ENCODE measurements around the gene SPATA2. TPM values are rescaled to one million over a fixed set of nuclear protein-coding genes. Genes with fewer than 3 reads are reported as not detected.

Gene SPATA2
- total and polyA plus RNA-seq, 2 donors (not counting 3 experiments of a cell fraction or from before 2014, with no cell fraction given), result 4.9 to 6.1 TPM

DNA sequence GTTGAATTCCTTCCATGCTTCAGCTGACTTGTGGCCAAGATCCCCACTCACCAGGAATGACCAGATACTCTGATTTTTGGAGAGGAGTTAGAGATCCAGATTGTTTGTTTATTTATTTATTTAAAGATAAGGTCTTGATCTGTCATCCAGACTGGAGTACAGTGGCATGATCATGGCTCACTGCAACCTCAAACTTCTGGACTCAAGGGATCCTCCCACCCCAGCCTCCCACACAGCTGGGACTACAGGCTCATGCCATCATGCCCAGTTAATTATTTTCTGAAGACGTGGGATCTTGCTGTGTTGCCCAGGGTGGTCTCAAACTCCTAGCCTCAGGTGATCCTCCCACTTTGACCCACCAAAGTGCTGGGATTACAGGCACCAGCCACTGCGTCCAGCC lies 4.1 kb upstream of the SPATA2 start:
- peak; percentile 26 for FAIRE-seq
- H3K9me3 ChIP-seq (replicated peaks; ENCODE audit: control insufficient read depth, insufficient read depth, low read length), result no peaks in the 10 kb centered on the region
- intact Hi-C loops (cut with micrococcal nuclease) (no loop called here), dilution Hi-C loops (cut with MboI; ENCODE audit: extremely low pct_ligation_motif_present, low sequenced_read_pairs) (no loop called here)
- ChIA-PET POLR2A (no interaction called here), CTCF (interaction anchor here (1.3 kb wide), 1 partner anchor 152 kb away, joined by 4 read pairs; no protein-coding TSS in a partner anchor)
- no peak for DNase-seq (ENCODE audit: low read depth, low spot score)
- H2AFZ ChIP-seq (ENCODE audit: low read depth, low read length), result no peak overlapping the region
- H3K27me3 ChIP-seq (ENCODE audit: control insufficient read depth in 2 of 2, insufficient read depth in 2 of 2, low read length in 2 of 2), result no peaks in the 10 kb centered on the region
- no peak overlapping the region for H3K4me3 ChIP-seq (replicated peaks in 1 of 3; ENCODE audit: insufficient read depth in 1 of 3, low read depth in 1 of 3, low read length in 3 of 3)
- no peaks in the 10 kb centered on the region for H3K36me3 ChIP-seq (ENCODE audit: control insufficient read depth in 2 of 2, extremely low read depth in 1 of 2, insufficient read depth in 2 of 2, low read length in 2 of 2)
- no peaks in the 10 kb centered on the region for H3K9me1 ChIP-seq (replicated peaks; ENCODE audit: control insufficient read depth, extremely low read depth, insufficient read depth, low read length)
- H3K27ac ChIP-seq (ENCODE audit: insufficient read depth, low read depth, low read length), result no peak overlapping the region
- no TSS peak for BruUV-seq (replicated peaks)
- peaks cover 10% of the 10 kb centered on the region for H3K4me1 ChIP-seq (ENCODE audit: control insufficient read depth, extremely low read depth, insufficient read depth, low read length)
- TF ChIP-seq CTCF (IDR thresholded peaks at IDR 0.05; ENCODE audit: extremely low read depth in 1 of 2, insufficient read depth in 1 of 2, low read depth in 1 of 2, low read length in 2 of 2) (no peak), POLR2AphosphoS5 (IDR thresholded peaks at IDR 0.05; ENCODE audit: insufficient read depth, low read depth, low read length) (no peak)
- TF ChIP-seq, protein P1, sequence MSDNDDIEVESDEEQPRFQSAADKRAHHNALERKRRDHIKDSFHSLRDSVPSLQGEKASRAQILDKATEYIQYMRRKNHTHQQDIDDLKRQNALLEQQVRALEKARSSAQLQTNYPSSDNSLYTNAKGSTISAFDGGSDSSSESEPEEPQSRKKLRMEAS (IDR thresholded peaks at IDR 0.05; ENCODE audit: insufficient read depth, insufficient read length), result no peak
- H3K9ac ChIP-seq (replicated peaks; ENCODE audit: extremely low read depth, insufficient read depth, low read length), result no peak overlapping the region
- no peak overlapping the region for H3K4me2 ChIP-seq (ENCODE audit: insufficient read depth, low read length)
- no peaks in the 10 kb centered on the region for H4K20me1 ChIP-seq (replicated peaks; ENCODE audit: control insufficient read depth, extremely low read depth, insufficient read depth, low read length)
- H3K79me2 ChIP-seq (ENCODE audit: control insufficient read depth, insufficient read depth, low read length), result peaks cover 7% of the 10 kb centered on the region

DNA sequence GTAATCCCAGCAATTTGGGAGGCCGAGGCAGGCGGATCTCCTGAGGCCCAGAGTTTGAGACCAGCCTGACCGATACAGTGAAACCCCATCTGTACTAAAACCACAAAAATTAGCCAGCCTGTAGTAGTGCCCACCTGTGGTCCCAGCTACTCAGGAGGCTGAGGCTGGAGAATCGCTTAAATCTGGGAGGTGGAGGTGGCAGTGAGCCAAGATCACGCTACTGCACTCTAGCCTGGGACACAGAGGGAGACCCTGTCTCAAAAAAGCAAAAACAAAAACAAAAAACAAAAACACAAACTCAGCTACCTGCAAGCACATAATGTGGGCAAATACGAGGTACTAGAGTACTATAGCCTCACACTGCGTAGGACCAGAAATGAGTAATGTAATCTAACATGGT lies 3.7 kb upstream of the SPATA2 start:
- dilution Hi-C loops (cut with MboI; ENCODE audit: extremely low pct_ligation_motif_present, low sequenced_read_pairs), result no loop called here
- FAIRE-seq (no peak), DNase-seq (ENCODE audit: low read depth, low spot score) (no peak)
- no peak overlapping the region for H3K4me2 ChIP-seq (ENCODE audit: insufficient read depth, low read length)
- H3K4me1 ChIP-seq (ENCODE audit: control insufficient read depth, extremely low read depth, insufficient read depth, low read length), result peaks cover 15% of the 10 kb centered on the region
- intact Hi-C loops (cut with micrococcal nuclease), result no loop called here
- no peaks in the 10 kb centered on the region for H3K27me3 ChIP-seq (ENCODE audit: control insufficient read depth in 2 of 2, insufficient read depth in 2 of 2, low read length in 2 of 2)
- H3K4me3 ChIP-seq (replicated peaks in 1 of 3; ENCODE audit: insufficient read depth in 1 of 3, low read depth in 1 of 3, low read length in 3 of 3), result no peak overlapping the region
- BruUV-seq (replicated peaks), result no TSS peak
- no peak overlapping the region for H2AFZ ChIP-seq (ENCODE audit: low read depth, low read length)
- ChIA-PET POLR2A (no interaction called here), CTCF (interaction anchor here (1.3 kb wide), 1 partner anchor 153 kb away, joined by 4 read pairs; no protein-coding TSS in a partner anchor)
- H3K9me1 ChIP-seq (replicated peaks; ENCODE audit: control insufficient read depth, extremely low read depth, insufficient read depth, low read length), result no peaks in the 10 kb centered on the region
- H3K9ac ChIP-seq (replicated peaks; ENCODE audit: extremely low read depth, insufficient read depth, low read length), result no peak overlapping the region
- H3K9me3 ChIP-seq (replicated peaks; ENCODE audit: control insufficient read depth, insufficient read depth, low read length), result no peaks in the 10 kb centered on the region
- no peaks in the 10 kb centered on the region for H4K20me1 ChIP-seq (replicated peaks; ENCODE audit: control insufficient read depth, extremely low read depth, insufficient read depth, low read length)
- TF ChIP-seq JUN (IDR thresholded peaks at IDR 0.05; ENCODE audit: borderline replicate concordance, insufficient read depth, insufficient read length, low read depth), result no peak
- TF ChIP-seq POLR2A (IDR thresholded peaks at IDR 0.05; ENCODE audit: low read depth, low read length), result no peak
- TF ChIP-seq FOS (IDR thresholded peaks at IDR 0.05; ENCODE audit: borderline replicate concordance, insufficient read depth, low read length), result no peak
- no peak for TF ChIP-seq POLR2AphosphoS5 (IDR thresholded peaks at IDR 0.05; ENCODE audit: insufficient read depth, low read depth, low read length)
- TF ChIP-seq, protein P1 (IDR thresholded peaks at IDR 0.05; ENCODE audit: insufficient read depth, insufficient read length), result no peak
- TF ChIP-seq GATA2 (IDR thresholded peaks at IDR 0.05; ENCODE audit: insufficient read depth, insufficient read length, low read depth, low read length), result no peak
- TF ChIP-seq CTCF (IDR thresholded peaks at IDR 0.05; ENCODE audit: extremely low read depth in 1 of 2, insufficient read depth in 1 of 2, low read depth in 1 of 2, low read length in 2 of 2), result no peak
- no peak for TF ChIP-seq EZH2 (IDR thresholded peaks at IDR 0.05; ENCODE audit: borderline replicate concordance, low read depth, low read length, severe bottlenecking)
- TF ChIP-seq MYC (IDR thresholded peaks at IDR 0.05; ENCODE audit: low read depth, low read length), result no peak
- H3K36me3 ChIP-seq (ENCODE audit: control insufficient read depth in 2 of 2, extremely low read depth in 1 of 2, insufficient read depth in 2 of 2, low read length in 2 of 2), result no peaks in the 10 kb centered on the region
- peaks cover 11% of the 10 kb centered on the region for H3K79me2 ChIP-seq (ENCODE audit: control insufficient read depth, insufficient read depth, low read length)
- H3K27ac ChIP-seq (ENCODE audit: insufficient read depth, low read depth, low read length), result no peak overlapping the region

All from endothelial cell of umbilical vein (primary cell).